NK-92 treated with Interleukin-12 subunit alpha and Interleukin-12 subunit beta, amount 100 ng/mL, for 24 hours (cell line): Measurements from ENCODE around the gene ZNF564.
"Not testable (repeated sequence)": the region's sequence is repeated elsewhere in the genome, so short reads cannot be mapped to it uniquely, and the experiment has no call there.

ENCODE experiments used
- DNase-seq: peaks from one replicate; lab custom pipeline; 2025; lab: John Stamatoyannopoulos, UW

Gene ZNF564

GRCh38 chr19:12551060-12551832 lies at the start of gene ZNF564:
ZNF564 (minus strand) TSS chr19:12551482; CDS start chr19:12551332, 150 bp downstream.
- DNase-seq: peak; percentile 95

- DNase-seq: no peak
These were observed 46.3 kb upstream of the ZNF564 start for GRCh38 chr19:12597594-12597993.

DNA sequence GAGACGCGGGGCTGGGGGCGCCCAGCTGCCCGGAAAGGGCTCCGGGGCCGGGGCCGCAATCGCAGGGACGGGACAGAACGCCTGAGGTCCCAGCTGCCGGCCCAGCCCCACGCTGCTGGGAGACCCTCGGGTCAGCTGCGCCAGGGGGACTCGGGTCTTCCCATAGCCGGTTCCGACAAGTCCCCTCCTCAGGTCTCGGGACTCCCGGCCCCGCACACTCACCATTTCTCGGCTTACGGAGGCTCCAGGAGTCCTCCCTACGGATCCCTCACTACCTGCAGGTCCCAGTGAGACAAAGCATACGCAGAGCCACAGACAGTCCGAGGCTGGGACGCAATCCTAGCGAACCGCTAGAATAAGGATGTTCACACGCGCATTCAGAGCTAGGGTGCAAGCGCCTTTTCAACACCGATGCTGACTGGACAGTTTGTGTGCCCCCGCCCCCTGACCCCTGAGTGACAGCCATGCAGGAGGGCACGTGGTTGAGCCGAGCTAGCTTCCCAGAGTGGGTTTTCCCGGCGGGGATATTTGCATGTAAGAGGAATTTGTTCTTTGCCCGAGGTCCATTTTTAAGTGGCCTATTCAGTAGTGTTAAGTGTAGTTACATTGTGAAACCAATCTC lies 45.8 kb upstream of the ZNF564 start:
- no peak for DNase-seq

GRCh38 chr19:12596485-12596884 lies 45.2 kb upstream of the ZNF564 start:
- DNase-seq: no peak

GRCh38 chr19:12581100-12581499 lies 29.8 kb upstream of the ZNF564 start:
- no peak for DNase-seq

DNA sequence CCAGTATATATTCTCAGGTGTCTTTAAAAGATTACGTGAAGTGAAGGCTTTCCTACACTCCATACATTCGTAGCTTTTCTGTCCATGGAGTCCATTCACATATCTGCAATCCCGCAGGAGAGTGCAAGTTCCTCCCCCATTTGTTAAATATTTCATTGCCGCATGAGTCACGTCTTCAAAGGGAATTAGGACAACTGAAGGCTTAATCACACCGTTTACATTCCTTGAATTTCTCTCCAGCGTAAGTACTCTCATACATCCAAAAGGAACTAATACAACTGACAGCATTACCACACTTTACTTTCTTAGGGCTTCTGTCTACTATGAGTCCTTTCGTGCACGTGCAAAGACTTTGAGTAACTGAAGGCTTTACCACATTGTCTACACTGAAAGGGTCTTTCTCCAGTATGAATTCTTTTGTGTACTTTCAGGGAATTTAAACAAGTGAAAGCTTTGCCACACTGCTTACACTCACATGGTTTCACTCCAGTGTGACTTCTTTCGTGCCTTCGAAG lies 29.0 kb upstream of the ZNF564 start:
- no peak for DNase-seq

GRCh38 chr19:12578641-12579040 lies 27.4 kb upstream of the ZNF564 start:
- DNase-seq: no peak

DNA sequence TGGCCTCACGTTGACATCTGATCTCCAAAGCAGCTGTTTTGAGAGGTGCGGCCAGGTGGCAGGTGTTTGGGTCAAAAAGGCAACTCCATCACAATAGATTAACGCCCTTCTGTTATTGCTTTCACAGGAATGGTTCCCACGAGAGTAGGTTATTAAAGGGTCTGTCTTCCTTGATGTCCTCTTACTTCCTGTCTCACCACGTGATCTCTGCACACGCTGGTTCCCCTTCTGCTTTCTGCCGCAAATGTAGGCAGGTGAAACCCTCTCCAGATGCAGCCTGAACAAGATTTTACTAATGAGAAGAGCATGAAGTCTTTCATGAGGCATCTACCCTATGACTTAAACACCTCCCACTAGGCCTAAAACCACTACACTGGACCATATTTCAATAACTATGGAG lies 22.8 kb upstream of the ZNF564 start:
- no peak for DNase-seq

DNA sequence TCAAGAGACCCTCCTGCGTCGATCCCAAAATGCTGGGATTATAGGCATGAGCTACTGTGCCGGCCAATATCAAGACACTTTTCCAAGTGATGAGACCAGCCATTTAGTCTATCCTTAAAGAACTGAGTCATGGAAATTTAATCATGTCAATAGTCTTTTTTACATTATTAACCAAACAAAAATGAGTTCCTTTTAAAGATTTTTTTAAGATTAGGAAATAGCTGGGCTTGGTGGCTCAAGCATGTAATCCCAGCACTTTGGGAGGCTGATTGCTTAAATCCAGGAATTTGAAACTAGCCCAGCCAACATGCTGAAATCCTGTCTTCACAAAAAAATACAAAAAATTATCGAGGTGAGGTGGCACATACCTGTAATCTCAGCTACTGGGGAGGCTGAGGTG lies 16.7 kb upstream of the ZNF564 start:
- no peak for DNase-seq

- DNase-seq: not testable (repeated sequence)
These were observed 15.1 kb upstream of the ZNF564 start for GRCh38 chr19:12566380-12566779.

- peak; percentile 69 for DNase-seq
These were observed 12.9 kb upstream of the ZNF564 start for GRCh38 chr19:12564016-12564664.

- DNase-seq: no peak
These were observed 4.2 kb upstream of the ZNF564 start for GRCh38 chr19:12555456-12555930.

- no peak for DNase-seq
These were observed 4.4 kb downstream of the ZNF564 start for GRCh38 chr19:12546903-12547302.

GRCh38 chr19:12546068-12546467 lies 5.2 kb downstream of the ZNF564 start:
- no peak for DNase-seq

DNA sequence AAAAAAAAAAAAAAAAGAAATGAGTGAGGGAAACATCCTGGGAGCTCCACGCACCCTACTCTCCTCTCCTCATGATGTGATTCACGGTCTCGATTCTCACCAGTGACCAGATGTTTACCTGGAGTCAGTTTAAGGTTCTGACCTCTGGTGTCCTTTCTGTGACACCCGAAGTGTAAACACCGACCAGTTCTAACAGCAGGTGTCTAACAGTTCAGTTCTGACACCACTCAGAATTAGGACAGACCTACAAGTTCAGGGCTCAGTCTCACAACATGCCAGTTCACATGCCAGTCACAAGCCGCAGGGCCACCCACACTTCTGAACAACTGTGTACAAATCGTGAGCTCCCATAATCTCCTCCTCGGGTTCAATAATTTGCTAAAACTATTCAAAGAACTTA lies 6.0 kb downstream of the ZNF564 start:
- no peak for DNase-seq

DNA sequence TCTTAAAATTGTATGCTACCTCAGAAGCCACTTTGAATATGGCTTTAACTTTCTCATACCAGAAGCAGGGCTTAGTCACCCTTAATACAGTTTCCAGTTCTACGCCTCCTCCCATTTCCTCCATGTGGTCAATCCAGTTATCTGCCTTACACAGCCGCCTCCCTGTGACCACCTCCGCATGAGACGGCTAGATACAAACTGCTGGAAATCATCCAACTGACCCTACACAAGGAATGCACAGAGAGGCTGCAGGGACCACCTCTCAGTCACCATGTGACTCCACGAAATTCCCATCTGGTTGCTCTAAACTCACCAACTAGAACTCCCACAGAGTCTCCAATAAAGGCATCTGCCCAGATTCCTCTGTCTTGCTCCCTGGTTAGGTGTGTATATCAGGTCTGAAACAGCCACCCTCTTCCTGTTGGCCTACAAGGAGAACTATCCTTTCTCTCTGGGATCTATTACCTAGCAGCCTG lies 6.8 kb downstream of the ZNF564 start:
- no peak for DNase-seq

DNA sequence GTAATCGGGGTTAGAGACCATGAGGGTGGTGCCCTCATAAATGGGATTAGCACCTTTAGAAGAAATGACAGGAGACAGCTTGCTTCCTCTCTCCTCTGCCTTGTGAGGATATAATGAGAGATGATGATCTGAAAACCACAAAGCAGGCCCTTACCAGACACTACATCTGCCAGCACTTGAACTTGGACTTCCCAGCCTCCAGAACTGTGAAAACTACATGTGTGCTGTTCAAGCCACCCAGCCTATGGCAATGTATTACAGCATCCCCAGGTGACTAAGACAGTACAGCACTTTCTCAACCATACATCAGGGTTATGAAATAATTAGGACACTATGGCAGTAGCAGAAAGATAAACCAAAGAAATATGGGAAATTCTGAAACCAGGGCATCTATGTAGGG lies 7.4 kb downstream of the ZNF564 start:
- no peak for DNase-seq

DNA sequence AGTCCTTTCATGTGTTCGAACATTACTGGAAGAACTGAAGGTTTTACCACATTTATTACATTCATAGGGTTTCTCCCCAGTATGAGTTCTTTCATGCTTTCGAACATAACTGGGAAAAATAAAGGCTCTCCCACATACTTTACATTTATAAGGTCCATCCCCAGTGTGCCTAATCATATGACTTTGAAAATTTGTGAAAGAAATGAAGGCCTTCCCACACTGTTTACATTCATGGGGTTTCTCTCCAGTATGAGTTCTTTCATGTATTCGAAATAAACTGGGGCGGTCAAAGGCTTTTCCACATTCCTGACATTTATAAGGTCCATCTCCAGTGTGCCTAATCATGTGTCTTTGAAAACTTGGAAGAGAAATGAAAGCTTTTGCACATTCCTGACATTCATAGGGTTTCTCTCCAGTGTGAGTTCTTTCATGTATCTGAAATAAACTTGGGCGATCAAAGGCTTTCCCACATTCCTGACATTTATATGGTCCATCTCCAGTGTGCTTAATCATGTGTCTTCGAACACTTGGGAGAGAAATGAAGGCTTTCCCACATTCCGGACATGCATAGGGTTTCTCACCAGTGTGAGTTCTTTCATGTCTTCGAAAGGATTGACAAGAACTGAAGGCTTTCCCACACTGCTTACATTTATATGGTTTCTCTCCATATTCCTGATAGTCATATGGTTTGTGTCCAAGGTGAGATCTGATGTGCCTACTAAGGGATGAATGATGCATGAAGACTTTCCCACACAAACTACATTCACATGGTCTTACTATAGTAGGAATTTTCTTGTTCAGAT lies 24.0 kb downstream of the ZNF564 start:
- no peak for DNase-seq

- no peak for DNase-seq
These were observed 24.7 kb downstream of the ZNF564 start for GRCh38 chr19:12526542-12526941.

- no peak for DNase-seq
These were observed 29.3 kb downstream of the ZNF564 start for GRCh38 chr19:12521996-12522395.

DNA sequence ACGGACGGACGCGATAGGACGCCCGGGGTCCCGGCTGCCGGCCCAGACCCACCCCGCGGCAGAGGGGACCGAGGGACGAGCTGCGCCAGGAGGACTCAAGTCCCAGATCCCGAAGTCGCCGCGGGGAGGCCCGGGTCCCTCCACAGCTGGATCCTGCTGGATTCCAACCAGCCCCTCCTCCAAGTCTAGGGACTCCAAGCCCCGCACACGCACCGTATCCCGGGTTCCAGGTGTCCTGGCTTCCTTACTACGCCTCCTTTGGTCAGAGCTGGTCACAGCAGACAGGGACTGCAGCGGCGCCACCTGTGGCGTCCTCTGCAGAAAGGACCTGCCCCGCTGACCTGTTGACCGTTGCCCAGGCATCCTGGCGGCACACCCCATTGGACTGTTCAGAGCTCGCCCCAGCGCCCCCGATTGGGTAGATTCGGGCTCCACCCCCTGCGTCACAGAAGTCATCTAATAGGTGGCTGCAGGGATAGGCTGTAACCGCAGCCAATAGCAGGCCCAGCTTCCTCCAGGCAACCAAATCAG lies 37.7 kb downstream of the ZNF564 start:
- no peak for DNase-seq

DNA sequence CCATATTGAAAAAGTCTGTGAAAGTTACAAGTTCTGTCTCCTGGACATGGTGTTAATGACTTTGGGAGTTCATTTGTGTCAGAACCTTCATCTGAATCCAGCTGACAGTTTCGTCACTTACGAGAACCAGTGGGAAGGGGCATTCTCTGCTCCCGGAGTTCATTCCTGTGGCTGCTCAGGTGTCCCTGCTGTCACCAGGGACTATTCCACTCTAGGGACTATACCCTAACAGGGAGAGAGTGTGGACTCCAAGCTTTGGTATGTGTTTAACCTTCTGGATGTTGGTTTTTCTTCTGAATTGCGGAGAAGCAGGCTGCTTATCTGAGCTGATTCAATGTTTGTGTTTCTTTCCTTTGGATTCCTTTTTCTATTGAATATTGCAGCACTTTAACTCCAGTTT lies 54.2 kb downstream of the ZNF564 start:
- no peak for DNase-seq
